Renal pelvis (tissue), 4 donors: Measurements from ENCODE around the gene SERTAD1. TPM values are rescaled to one million over a fixed set of nuclear protein-coding genes. Genes with fewer than 3 reads are reported as not detected.
"Not testable (repeated sequence)": the region's sequence is repeated elsewhere in the genome, so short reads cannot be mapped to it uniquely, and the experiment has no call there.

ENCODE experiments used
- DNase-seq: peaks from one replicate; pipeline ENCODE4 v3.0.0-alpha.2; 2013
- polyA plus RNA-seq, 3 donors: library from polyadenylated mRNA; unstranded; fragments of 120-200 nt; gene quantifications; one replicate each; pipeline ENCODE4 v1.2.1, GENCODE V29; 2013; ENCODE audit not compliant: insufficient read length in 3 of 3

Gene SERTAD1
- polyA plus RNA-seq, 3 donors = 7.9 to 12.0 (median 10.8) TPM

DNA sequence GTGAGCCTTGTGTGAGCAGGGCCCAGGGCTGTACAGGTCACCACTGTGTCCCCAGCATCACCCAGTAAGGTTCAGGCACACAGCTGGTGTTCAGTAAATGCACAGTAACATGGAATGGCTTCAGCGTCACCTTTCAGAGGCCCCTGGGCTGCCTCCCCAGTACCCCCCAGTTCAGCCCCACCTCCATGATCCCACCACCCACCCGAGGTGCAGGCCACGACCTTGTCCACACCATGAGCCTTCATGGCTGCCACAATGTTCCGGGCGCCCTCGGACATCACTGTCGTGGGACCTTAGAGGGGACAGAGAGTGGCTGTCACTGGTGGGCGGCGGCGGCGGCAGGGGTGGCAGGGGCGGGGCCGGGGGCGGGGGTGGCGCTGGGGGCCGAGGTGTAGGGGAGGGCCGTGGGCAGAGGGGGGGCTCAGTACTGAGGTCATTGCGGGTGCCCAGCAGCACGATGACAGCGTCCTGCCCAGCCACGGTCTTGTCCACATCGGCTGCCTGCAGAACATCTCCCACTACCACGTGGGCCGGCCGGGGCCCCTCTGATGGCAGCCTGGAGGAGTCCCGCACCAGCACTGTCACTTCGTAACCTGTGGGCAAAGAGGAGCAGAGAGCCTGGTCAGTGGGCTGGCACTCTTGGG, 32.3 kb upstream of the SERTAD1 start:
- DNase-seq = no peak

DNA sequence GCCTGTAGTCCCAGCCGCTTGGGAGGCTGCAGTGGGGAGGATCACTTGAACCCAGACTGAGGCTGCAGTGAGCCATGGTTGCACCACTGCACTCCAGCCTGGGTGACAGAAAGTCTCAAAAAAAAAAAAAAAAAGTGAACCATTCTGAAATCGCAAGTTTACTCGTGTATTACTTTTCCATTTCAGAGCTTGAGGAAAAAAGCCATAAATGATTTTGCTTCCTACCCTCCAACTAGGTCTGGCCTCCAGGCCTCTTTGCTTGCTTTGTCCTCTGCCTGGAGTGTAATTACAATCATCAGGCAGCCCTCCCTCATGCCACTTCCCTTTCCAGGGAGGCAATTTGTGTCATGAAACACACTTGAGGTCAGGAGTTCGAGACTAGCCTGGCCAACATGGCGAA, 31.3 kb upstream of the SERTAD1 start:
- DNase-seq = no peak

DNA sequence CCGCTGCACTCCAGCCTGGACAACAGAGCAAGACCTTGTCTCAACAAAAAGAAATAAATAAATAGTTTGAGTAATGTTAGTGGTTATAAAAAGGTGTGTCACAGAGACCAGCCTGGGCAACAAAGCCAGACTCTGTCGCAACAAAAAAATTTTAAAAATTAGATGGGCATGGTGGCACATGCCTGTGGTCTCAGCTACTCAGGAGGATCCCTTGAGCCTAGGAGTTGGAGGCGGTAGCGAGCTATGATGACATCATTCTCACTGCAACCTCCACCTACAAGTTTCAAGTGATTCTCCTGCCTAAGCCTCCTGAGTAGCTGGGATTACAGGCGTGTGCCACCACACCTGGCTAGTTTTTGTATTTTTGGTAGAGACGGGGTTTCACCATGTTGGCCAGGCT, 28.2 kb upstream of the SERTAD1 start:
- not testable (repeated sequence) for DNase-seq

DNA sequence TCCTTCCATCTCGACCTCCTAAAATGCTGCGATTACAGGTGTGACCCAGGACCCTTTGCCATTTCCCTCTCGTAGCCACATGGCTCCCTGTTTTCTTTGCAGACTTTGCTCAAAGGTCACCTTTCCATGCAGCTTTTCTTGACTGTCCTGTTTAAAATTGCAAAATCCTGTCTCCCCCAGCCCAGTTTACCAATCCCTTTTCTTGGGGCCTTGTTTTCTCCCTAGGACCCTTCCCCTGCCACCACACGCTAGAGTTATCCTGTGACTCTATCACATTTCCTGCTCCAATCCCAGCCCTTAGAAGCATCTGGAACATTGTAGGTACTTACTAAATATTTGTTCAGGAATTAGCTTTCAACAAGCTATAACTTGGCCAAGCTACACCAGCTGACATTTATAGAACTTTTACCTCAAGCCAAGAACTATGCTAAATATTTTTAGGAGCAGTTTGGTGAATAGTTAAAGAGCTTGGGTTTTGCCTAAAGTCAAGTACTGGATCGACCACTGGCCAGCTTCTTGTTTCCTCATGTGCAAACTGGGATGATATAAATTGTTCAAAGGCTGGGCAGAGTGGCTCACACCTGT, 27.5 kb upstream of the SERTAD1 start:
- no peak for DNase-seq

DNA sequence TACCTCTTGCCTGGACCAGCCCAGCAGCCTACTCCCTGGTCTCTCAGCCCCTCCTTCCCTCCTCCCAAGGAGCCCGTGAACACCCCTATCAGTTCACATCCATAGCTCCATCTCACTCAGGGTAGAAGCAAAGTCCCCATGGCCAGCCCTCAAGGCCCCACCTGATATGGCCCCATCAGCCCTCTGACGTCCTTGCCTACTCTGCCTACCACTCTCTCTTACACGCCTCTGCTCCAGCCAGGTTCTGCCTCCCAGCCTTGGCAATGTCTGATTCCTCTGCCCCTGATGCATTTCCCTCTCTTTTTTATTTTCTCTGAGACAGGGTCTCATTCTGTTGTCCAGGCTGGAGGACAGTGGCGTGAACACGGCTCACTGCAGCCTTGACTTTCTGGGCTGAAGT, 26.2 kb upstream of the SERTAD1 start:
- no peak for DNase-seq

DNA sequence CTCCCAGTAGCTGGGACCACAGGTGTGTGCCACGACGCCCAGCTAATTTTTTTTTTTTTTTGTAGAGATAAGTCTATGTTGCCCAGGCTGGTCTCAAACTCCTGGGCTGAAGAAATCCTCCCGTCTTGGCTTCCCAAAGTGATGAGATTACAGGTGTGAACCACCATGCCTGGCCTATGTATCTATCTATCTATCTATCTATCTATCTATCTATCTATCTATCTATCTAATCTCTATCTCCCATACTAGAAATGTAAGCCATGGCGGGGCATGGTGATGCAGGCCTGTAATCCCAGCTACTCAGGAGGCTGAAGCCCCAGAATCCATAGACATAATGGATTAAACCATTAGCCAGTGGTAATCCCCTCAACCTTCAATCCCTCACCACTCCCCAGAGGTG, 24.9 kb upstream of the SERTAD1 start:
- no peak for DNase-seq

DNA sequence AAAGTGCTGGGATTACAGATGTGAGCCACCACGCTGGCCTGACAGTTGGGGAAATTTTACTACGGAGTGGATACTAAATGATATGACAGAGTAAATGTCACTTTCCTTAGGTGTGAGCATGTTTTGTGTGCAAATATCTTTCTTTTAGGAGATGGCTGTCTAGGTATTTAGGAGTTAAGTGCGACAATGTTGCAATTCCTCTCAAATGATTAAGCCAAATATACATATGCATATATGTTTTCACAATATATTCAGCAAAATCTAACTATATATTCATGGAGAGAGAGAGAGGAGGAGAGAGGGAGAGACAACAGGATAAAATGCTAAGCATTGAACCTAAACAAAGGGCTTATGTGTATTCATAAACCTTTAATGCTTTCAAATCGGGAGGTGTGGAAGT, 23.7 kb upstream of the SERTAD1 start:
- no peak for DNase-seq

DNA sequence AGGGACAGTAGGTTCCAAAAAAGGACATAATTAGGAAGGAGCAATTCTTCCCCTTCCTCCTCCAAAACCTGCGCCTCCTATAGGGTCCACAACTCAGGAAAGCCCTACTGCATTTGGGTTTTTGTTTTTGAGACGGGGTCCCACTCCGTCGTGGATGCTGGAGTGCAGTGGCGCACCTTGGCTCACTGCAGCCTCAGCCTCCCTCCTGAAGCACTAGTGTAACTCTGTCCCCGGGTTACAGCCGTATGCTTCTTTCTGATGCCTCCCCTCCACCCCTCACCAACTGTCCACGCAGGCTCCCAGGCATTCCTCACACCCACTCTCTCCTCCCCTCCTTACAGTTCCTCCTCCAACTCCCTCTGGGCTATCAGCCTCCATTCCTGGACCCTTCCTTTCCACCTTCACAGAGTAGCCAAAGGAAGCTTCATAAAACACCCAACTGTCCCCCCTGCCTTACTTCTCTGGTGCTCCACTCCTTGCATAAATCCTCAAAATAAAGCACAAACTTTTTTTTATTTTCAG, 20.5 kb upstream of the SERTAD1 start:
- no peak for DNase-seq

DNA sequence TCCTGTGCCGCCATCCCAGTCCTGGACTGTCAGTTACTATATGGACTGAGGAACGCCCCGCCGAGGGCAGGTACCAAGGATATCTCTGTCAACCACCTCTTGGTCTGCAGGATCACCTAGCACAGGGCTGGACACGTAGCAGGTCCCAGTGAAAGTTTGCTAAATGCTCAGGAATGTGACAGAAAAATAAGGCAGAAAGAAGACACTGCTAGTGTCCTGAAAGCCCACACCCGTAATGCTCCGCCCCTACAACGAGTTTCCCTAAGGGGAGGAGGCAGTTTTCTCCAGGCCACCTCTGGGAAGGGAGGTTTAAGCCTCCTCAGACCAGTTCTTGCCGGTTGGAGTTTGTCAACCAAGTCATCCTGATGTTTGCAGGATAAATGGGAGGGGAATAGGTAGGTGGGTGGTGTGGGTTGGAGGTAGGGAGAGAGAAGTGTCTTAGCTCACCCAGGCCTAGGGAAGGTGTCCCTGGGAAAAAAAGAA, 20.0 kb upstream of the SERTAD1 start:
- DNase-seq = peak; percentile 66

DNA sequence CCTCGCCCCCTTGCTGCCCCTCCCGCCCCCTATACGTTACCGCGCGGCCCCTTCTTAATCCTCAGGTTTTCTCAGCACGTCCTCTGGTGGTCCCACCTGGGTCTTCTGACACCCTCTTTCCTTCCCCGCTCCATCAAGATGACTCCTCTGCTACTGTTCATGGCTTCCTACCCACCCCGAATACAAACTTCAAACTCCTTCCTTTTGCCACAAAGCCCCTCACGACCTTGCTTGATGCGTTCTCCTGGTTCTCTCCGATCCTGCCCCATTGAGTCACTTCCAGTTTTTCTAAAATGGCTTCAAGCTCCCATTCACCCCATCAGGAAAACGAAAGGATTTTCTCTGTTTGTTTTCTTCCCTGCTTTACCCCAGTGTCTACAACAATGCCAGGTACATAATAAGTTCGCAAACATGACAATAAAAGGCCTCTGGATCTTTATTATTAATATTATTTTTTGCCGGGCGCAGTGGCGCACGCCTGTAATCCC, 19.1 kb upstream of the SERTAD1 start:
- no peak for DNase-seq

DNA sequence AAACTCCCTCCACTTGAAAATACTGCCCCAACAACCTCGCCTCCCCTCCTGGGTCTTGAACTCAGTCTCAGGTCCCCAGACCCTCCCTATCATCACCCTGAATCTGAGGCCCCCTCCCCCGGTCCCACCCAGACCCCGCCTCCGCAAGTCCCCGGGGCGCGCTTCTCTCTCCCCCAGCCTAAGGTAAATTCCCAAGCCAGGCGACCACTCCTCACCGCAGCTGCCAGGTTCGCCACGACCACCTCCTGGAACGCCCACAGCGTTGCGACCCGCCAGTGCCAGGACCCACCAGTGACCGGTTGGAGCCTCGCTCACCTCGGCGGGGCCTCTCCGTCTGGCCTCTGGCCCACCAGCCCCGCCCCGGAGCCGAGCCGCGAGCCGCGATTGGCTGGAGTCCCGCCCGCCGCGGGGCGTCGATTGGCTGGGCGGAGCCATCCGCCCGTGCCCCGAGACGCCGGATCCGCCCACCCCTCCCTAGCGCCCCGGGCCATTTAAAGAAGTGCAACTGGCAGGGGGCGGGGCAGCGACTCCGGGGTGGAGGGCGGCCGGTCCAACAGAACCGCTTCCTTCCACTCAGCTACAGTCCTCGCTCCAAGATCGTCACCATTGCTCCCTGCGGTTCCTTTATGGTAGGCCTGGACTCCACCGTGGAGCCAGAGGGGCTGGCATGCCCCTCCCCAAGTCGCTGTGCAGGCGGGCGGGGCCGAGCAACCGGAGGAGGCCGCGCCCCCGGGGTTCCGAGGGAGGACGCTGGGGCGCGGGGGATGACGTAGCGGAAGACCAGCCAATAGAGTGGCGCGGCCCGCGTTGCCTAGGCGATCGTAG, 18.4 kb upstream of the SERTAD1 start, which contains the start of gene SERTAD3:
TSS of gene SERTAD3 (minus strand) at position 336 of the 825 bp plus-strand sequence. CDS start 2,255 bp downstream, outside the sequence.
- peak; percentile 98 for DNase-seq

DNA sequence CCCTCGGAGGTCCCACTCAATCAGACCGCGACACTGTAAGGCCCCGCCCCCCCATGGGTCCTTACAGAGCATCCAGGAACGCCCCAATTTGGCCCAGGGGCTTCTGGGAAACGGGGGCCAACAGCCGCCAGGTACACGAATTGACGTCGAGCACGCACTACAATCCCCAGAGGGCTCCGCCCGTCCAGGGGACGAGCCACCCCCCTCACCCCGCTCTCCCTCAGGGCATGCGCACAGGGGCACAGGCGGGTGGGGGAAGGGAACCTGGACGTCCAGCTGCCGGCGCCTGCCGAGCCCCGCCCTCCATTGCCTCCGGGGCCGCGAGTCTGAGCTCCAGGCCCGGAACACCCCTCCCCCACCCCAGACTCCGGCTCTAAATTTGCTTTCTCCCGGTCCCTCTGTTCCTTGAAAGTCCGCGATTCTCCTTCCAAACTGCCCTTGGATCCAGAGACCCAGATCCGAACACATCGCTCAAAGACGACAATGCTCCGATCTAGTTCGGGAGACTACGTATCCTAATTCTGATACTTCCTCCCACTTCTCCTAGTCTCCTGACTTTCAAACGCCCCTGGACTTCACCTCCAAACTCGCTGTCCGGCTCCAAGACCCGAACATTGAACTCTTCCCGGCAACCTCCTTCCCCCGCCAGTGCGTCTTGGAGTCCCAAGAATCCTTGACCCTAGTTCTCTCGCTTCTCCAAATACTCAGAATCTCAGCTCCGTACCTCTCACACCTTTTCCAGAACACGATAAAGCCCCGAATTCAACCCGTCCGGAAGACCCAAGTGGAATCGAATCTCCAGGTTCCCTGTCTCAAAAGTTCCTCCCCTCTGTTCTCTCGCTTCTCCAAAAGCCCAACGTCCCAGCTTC, 17.6 kb upstream of the SERTAD1 start:
- peak; percentile 100 for DNase-seq

DNA sequence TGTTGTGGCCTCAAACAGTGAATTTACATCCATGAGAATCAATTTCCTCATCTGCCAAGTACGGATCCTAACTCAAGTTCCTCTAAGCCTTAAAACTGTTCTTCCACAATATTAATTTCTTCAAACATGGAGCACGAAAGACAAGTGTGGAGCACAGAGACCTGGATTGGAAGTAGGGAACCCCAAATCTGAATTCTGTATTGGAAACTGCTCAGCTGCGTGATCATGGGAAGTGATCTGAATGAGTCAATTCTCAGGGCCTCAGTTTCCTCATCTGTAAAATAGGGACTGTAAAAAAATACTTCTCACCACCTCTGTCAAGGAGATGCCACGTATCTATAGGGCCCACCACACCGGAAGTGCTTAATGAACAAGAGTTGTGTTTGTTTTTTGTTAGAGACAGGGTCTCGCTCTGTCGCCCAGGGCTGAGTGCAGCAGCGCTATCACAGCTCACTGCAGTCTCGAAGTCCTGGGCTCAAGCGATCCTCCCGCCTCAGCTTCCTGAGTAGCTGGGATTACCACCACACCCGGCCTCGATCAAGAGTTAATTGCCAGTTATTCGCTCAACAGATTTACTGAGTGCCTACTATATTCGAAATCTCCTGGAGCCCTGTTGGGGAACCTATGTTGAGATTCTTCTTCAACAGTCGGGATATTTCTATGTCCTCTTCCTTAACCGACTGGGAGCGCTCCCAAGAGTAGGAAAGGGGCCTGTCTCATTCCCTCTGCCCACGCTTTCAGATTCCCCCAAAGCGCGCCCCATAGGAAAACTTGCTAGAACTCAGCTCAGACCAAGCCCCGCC, 16.7 kb upstream of the SERTAD1 start:
- no peak for DNase-seq

DNA sequence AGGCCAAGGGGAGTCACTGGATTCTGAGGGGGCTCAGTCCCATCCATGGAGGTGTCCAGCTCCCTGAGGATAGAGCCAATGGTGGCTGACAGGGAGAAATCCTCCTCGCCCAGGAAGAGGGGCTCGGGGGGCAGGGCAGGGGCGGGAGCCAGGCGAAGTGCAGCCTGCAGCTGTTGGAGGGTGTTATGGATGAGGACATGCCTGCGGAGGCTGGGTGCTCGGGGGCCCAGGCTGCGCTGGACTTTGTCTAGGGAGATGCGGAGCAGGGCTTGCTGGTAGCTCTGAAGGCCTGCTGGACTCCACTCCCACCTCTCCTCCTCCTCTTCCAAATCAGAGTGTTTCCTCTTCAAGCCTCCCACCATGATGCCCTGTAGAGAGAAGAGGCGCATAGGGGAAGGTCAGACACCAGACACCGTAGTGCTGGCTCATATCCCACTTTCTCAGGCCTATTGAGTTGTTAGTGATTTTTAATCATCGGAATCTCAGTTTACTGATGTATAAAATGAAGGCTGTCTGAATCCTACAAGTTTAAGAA, 16.0 kb upstream of the SERTAD1 start:
- DNase-seq = no peak

DNA sequence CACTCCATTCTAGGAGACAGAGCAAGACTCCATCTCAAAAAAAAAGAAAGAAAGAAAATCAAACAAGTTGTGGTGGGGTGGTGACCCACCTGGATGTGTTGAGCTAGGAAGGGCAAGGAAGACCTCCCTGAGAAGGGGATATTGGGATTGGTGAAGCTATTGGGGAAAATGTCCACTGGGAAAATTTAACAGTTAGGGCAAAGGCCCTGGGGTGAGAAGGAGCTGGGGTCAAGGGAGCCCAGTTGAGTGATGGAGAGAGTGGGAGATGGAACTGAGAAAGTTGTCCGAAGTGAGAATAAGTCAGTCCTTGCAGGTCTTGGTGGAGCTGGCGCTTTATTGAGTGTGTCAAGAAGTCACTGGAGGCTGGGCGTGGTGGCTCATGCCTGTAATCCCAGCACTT, 12.5 kb upstream of the SERTAD1 start:
- DNase-seq = no peak

DNA sequence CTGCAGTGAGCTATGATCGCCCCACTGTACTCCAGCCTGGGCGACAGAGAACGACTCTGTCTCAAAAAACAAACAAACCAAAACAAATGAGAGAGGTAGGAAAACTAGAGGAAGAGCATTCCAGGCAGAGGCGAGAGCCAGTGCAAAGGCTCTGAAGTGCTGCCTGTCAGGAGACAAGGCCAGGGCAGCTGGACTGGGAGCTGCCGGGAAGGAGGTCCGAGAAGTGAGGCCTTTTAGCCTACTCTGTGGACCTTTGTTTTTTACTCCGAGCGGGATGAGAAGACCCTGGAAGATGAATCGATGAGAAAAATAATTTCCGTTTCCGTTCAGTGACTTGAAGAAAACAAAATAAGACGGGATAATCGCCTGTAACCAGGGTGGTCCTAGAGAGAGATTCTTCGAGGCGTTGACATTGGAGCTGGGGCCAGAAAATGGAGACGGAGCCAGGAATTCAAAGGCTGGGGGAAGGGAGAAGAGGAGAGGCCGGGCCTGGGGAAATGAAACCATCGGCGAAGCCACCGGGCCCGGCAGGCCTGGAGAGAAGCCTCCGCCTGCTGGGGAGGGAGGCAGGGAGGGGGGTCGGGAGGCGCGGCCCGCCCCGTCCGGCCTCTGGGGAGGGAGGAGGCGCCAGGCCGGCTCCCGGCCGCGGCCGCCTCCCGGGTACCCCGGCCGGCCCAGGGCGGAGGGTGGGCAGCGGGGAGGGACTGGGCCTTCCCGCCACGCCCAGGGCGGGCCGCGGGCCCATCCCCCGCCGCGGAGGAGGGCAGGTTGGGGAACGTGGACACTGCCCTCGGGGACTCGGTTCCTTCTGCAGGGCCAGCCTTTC, 7.8 kb upstream of the SERTAD1 start:
- peak; percentile 95 for DNase-seq

DNA sequence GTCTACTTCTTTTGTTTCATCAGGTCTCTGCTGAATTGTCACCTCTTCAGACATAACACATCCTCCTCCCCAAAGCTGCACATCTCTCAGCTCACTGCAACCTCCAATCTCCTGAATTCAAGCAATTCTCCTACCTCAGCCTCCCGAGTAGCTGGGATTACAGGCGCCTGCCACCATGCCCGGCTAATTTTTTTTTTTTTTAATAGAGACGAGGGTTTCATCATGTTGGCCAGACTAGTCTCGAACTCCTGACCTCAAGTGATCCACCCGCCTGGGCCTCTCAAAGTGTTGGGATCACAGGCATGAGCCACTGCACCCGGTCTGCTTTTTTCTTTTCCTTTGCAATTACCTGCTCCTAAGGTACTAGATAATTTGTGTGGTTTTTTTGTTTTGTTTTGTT, 7.0 kb upstream of the SERTAD1 start:
- not testable (repeated sequence) for DNase-seq

DNA sequence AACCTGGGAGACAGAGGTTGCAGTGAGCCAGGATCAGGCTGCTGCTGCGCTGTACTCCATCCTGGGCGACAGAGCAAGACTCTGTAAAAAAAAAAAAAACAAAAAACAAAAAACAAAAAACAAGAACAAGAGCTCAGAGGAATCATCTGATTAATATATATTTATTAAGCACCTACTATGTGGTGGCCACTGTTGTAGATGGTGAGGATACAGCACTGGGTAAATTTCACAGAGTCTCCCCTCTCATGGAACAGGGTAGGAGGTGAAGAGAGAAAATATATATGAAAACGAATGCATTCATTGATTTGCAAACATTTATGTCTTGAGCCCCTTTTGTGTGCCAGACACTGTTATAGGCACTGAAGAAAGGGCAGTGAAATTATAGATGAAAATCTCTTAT, 5.9 kb upstream of the SERTAD1 start:
- DNase-seq = no peak

DNA sequence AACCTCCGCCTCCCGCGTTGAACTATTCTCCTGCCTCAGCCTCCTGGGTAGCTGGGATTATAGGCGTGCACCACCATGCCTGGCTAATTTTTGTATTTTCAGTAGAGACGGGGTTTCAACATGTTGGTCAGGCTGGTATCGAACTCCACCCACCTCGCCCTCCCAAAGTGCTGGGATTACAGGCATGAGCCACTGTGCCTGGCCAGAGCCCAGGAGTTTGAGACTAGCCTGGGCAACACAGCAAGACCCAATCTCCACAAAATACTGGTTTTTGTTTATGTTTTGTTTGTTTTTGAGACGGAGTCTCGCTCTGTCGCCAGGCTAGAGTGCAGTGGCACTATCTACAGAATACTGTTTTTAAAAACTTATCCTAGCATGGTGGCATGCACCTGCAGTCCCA, 4.5 kb upstream of the SERTAD1 start:
- DNase-seq = not testable (repeated sequence)
